ENCODE measurements around the gene SLC5A2. TPM values are rescaled to one million over a fixed set of nuclear protein-coding genes. Genes with fewer than 3 reads are reported as not detected.

SLC5A2 gene
- total RNA-seq, 1 experiment from 2014 or later, result 0.13 TPM

- no peaks in the 10 kb centered on the region for H3K9me3 ChIP-seq (ENCODE audit: insufficient read depth, low read depth)
- no peaks in the 10 kb centered on the region for H3F3A ChIP-seq (ENCODE audit: insufficient read depth, low read depth)
- H3K4me2 ChIP-seq, result no peak overlapping the region
- H3K9me2 ChIP-seq (ENCODE audit: insufficient read depth), result no peaks in the 10 kb centered on the region
- ChIA-PET CTCF (no interaction called here), POLR2A (ENCODE audit: unreplicated experiment) (interaction anchor here (0.6 kb wide), 1 partner anchor 32 kb away, joined by 3 read pairs; no protein-coding TSS in a partner anchor)
- peaks cover 85% of the 10 kb centered on the region for H3K27me3 ChIP-seq (ENCODE audit: insufficient read depth, low read depth)
- H3K36me3 ChIP-seq (ENCODE audit: low read depth), result no peaks in the 10 kb centered on the region
- TF ChIP-seq EZH2 (IDR thresholded peaks at IDR 0.05; ENCODE audit: low read depth), result no peak
- TF ChIP-seq, protein P1, sequence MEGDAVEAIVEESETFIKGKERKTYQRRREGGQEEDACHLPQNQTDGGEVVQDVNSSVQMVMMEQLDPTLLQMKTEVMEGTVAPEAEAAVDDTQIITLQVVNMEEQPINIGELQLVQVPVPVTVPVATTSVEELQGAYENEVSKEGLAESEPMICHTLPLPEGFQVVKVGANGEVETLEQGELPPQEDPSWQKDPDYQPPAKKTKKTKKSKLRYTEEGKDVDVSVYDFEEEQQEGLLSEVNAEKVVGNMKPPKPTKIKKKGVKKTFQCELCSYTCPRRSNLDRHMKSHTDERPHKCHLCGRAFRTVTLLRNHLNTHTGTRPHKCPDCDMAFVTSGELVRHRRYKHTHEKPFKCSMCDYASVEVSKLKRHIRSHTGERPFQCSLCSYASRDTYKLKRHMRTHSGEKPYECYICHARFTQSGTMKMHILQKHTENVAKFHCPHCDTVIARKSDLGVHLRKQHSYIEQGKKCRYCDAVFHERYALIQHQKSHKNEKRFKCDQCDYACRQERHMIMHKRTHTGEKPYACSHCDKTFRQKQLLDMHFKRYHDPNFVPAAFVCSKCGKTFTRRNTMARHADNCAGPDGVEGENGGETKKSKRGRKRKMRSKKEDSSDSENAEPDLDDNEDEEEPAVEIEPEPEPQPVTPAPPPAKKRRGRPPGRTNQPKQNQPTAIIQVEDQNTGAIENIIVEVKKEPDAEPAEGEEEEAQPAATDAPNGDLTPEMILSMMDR (conservative IDR thresholded peaks at IDR 0.05), result no peak
- H3K4me1 ChIP-seq (replicated peaks; ENCODE audit: insufficient read depth), result no peaks in the 10 kb centered on the region
- H4K20me1 ChIP-seq (ENCODE audit: insufficient read depth), result no peaks in the 10 kb centered on the region
- DNase-seq, result no peak
- H2AFZ ChIP-seq, result no peak overlapping the region
- intact Hi-C loops (cut with micrococcal nuclease; ENCODE audit: unreplicated experiment), result no loop called here
- no peaks in the 10 kb centered on the region for H3K79me2 ChIP-seq (ENCODE audit: low read depth)
- no TSS peak for BruUV-seq (replicated peaks)
- H3K4me3 ChIP-seq, result no peak overlapping the region
- H3K27ac ChIP-seq, result no peak overlapping the region
Measured at GRCh38 chr16:31529937-31530312, 47.0 kb downstream of the SLC5A2 start.

DNA sequence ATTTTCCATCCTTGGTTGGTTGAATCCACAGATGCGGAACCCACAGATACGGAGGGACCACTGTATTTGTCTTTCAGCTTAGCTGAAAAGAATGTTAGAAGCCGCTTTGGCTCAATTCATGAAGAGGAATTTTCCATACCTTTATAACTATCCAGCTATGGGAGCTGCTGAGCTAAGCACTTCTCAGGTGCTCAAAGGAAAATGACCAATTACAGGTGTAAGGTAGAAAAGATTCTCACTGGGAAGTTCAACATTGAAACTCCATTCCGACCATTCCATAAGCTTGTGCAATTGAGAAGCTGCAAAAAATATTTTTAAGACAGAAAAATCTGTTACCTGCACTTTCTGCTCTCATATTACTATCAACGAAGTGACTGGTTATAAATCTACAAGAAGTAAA lies 47.5 kb downstream of the SLC5A2 start:
- intact Hi-C loops (cut with micrococcal nuclease; ENCODE audit: unreplicated experiment), result no loop called here
- CTCF ChIA-PET, result no interaction called here
- POLR2A ChIA-PET (ENCODE audit: unreplicated experiment), result interaction anchor here (0.6 kb wide), 1 partner anchor 32 kb away, joined by 3 read pairs; no protein-coding TSS in a partner anchor

DNA sequence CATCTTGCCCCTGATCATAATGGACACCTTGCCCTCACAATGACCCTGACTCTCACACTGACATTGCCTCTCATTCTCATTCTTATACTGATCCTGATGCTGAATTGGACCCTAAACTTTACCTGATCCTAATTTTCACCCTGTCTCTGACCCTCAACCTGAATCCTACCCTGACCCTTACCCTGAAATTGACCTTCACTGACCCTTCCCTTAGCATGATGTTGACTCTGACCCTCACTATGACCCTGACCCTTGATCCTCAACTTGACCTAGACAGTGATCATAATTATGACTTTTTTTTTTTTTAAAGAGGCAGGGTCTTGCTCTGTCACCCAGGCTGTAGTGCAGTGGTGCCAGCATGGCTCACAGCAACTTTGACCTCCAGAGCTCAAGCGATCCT lies 48.2 kb downstream of the SLC5A2 start:
- intact Hi-C loops (cut with micrococcal nuclease; ENCODE audit: unreplicated experiment), result no loop called here

More for the DNA sequence above, 47.5 kb downstream of the SLC5A2 start:
- TF ChIP-seq EZH2 (IDR thresholded peaks at IDR 0.05; ENCODE audit: low read depth), result no peak
- TF ChIP-seq, protein P1 (conservative IDR thresholded peaks at IDR 0.05), result no peak
- no peak for DNase-seq
- Histone ChIP-seq H3K27me3 (ENCODE audit: insufficient read depth, low read depth) (peaks cover 86% of the 10 kb centered on the region), H3F3A (ENCODE audit: insufficient read depth, low read depth) (no peaks in the 10 kb centered on the region), H3K4me2 (no peak overlapping the region), H3K4me3 (no peak overlapping the region), H4K20me1 (ENCODE audit: insufficient read depth) (no peaks in the 10 kb centered on the region), H2AFZ (no peak overlapping the region), H3K9me2 (ENCODE audit: insufficient read depth) (no peaks in the 10 kb centered on the region), H3K36me3 (ENCODE audit: low read depth) (no peaks in the 10 kb centered on the region), H3K4me1 (replicated peaks; ENCODE audit: insufficient read depth) (no peaks in the 10 kb centered on the region), H3K79me2 (ENCODE audit: low read depth) (no peaks in the 10 kb centered on the region), H3K9me3 (ENCODE audit: insufficient read depth, low read depth) (no peaks in the 10 kb centered on the region), H3K27ac (no peak overlapping the region)
- no TSS peak for BruUV-seq (replicated peaks)

More for the DNA sequence above, 48.2 kb downstream of the SLC5A2 start:
- Histone ChIP-seq H3K9me3 (ENCODE audit: insufficient read depth, low read depth) (no peaks in the 10 kb centered on the region), H3K27ac (no peak overlapping the region), H3K79me2 (ENCODE audit: low read depth) (no peaks in the 10 kb centered on the region), H3K4me2 (no peak overlapping the region), H3K4me3 (no peak overlapping the region), H4K20me1 (ENCODE audit: insufficient read depth) (no peaks in the 10 kb centered on the region), H3K36me3 (ENCODE audit: low read depth) (no peaks in the 10 kb centered on the region), H2AFZ (no peak overlapping the region), H3K27me3 (ENCODE audit: insufficient read depth, low read depth) (peaks cover 89% of the 10 kb centered on the region), H3F3A (ENCODE audit: insufficient read depth, low read depth) (no peaks in the 10 kb centered on the region), H3K4me1 (replicated peaks; ENCODE audit: insufficient read depth) (no peaks in the 10 kb centered on the region), H3K9me2 (ENCODE audit: insufficient read depth) (no peaks in the 10 kb centered on the region)
- POLR2A ChIA-PET (ENCODE audit: unreplicated experiment), result no interaction called here
- no peak for DNase-seq
- CTCF ChIA-PET, result no interaction called here
- BruUV-seq (replicated peaks), result no TSS peak
- no peak for TF ChIP-seq EZH2 (IDR thresholded peaks at IDR 0.05; ENCODE audit: low read depth)
- TF ChIP-seq, protein P1 (conservative IDR thresholded peaks at IDR 0.05), result no peak

Data from PC-9 (cell line).